CMK (cell line): ENCODE results near the gene APBB2.
"Not testable (repeated sequence)": the region's sequence is repeated elsewhere in the genome, so short reads cannot be mapped to it uniquely, and the experiment has no call there.

Source experiments
- DNase-seq: peaks from one replicate; pipeline ENCODE4 v3.0.0-alpha.2; 2010; ENCODE audit warnings: low read depth

APBB2 gene

DNA sequence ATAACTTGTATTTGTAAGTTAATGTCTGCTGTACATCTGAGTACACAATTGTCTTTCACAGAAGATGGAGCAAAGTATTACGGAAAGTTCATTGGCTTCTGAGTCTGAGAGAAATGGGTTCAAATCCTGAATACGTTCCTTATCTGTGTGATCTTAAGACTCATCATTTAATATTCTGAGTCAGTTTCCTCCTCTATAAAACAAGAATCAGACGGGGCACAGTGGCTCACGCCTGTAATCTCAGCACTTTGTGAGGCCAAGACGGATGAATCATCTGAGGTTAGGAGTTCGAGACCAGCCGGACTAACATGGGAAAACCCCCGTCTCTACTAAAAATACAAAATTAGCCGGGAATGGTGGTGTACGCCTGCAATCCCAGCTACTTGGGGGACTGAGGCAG lies 57.8 kb downstream of the APBB2 start:
- no peak for DNase-seq

GRCh38 chr4:41155194-41155830 lies 59.0 kb downstream of the APBB2 start:
- DNase-seq = no peak

DNA sequence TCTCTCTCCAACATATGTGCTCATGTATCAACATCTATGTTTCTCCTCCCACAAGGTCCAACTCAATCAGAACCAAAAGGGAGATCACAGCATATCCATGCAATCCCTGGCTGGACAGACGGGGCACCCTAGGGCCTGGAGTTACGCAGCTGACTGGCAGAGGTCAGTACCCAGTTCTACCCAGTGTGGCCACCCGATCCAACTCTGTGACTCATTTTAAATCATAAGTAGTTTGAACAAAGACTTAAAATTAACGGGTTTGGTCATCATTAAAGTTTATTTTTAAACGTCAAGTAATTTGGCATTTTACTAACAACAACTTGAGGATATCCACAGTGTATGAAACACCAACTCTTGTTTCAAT lies 59.5 kb downstream of the APBB2 start:
- DNase-seq = no peak

DNA sequence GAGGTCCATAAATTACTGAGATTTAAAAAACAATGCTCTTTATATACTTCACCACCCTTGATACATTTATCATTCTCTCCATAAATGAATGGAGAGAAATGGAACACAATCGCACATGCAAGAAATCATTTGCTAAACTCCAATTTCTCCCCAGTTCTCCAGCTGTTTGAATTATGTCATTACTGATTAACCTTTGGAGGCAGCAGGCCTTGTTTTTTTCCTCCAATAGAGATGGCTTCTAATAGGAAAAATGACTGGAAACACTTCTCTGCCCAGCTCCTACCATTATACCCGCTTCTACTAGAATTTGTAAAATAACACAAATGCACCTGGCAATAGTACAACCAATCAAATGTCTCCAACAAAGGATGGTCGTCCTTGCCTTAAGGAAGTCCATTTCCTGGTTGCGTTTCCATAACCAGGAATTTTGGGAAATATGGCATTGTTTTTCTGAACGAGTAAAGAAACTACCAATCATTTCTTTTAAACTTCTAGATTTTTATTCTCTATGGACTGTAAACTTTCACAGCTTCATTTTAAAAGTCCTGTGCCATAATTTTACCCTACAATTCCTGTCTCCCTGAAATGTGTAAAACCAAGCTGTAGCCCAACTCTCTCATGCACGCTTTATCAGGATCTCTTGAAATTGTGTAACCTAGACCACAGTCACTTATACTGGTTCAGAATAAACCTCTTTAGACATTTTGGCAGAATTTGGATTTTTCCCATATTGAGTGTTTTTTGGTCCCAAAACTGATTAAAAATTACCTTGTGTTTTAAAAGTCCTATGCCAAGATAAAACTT lies 60.1 kb downstream of the APBB2 start:
- no peak for DNase-seq

DNA sequence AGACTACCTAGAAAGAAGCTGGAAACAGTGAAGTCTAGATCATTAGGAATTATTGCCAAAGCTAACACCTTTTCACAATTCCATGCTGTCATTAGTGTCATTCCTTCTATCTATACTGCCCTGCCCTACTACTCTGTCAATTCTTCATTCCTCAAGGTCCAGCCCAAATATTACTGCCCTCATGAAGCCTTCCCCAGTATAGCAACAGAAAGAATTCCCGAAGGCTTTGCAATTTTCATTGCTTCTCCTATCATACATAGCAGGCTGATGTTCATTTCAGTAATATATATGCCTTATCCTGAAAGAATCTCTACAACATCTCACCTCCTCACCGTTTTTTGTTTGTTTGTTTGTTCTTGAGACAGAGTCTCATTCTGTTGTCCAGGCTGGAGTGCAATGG lies 63.9 kb downstream of the APBB2 start:
- no peak for DNase-seq

DNA sequence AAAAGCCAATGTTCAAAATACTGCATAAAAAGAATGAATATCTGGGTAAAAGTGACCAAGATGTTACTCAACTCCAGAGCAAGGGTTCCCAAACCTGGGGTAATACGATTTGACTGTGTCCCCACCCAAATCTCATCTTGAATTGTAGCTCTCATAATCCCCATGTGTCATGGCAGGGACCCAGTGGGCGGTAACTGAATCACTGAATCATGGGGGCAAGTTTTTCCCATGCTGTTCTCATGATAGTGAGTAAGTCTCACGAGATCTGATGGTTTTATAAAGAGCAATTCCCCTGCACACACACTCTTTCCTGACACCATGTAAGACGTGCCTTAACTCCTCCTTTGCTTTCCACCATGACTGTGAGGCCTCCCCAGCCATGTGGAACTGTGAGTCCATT lies 64.8 kb downstream of the APBB2 start:
- not testable (repeated sequence) for DNase-seq

- no peak for DNase-seq
These were observed 65.4 kb downstream of the APBB2 start for GRCh38 chr4:41148931-41149330.

GRCh38 chr4:41148292-41148691 lies 66.0 kb downstream of the APBB2 start:
- no peak for DNase-seq

DNA sequence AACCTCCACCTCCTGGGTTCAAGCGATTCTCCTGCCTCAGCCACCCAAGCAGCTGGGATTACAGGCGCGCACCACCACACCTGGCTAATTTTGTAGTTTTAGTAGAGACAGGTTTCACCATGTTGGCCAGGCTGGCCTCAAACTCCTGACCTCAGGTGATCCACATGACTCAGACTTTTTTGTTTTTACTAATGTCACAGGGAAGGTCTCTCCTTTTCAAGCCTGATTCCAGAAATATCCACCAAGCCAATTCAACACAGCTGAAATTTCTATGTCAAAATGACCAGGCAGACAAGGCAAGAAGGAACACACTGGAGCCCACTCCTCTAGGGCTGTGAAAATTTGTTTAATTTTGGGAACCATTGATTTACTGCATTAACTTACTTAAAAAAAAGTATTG lies 66.8 kb downstream of the APBB2 start:
- not testable (repeated sequence) for DNase-seq

GRCh38 chr4:41146716-41147506 lies 67.4 kb downstream of the APBB2 start:
- no peak for DNase-seq

GRCh38 chr4:41146196-41146595 lies 68.1 kb downstream of the APBB2 start:
- no peak for DNase-seq

GRCh38 chr4:41145571-41146078 lies 68.7 kb downstream of the APBB2 start:
- DNase-seq = no peak

- no peak for DNase-seq
These were observed 69.5 kb downstream of the APBB2 start for GRCh38 chr4:41144812-41145211.

- no peak for DNase-seq
These were observed 70.3 kb downstream of the APBB2 start for GRCh38 chr4:41144040-41144379.

GRCh38 chr4:41143311-41144039 lies 70.9 kb downstream of the APBB2 start:
- no peak for DNase-seq

GRCh38 chr4:41142376-41143310 lies 71.7 kb downstream of the APBB2 start:
- no peak for DNase-seq

GRCh38 chr4:41141900-41142299 lies 72.4 kb downstream of the APBB2 start:
- DNase-seq = no peak

DNA sequence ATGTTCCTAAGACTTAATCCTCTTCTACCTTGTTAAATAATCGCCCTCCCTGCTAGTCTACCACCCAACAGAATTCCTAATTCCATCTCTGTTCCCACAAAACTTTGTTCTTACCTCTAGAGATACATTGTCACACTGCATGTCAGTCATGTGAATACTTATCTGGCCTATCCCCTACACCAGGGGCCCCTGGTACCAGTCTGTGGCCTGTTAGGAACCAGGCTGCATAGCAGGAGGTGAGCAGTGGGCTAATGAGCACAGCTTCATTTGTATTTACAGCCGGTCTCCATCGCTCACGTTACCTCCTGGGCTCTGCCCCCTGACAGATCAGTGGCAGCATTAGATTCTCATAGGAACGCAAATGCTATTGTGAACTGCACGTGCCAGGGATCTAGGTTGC lies 73.9 kb downstream of the APBB2 start:
- DNase-seq = no peak

DNA sequence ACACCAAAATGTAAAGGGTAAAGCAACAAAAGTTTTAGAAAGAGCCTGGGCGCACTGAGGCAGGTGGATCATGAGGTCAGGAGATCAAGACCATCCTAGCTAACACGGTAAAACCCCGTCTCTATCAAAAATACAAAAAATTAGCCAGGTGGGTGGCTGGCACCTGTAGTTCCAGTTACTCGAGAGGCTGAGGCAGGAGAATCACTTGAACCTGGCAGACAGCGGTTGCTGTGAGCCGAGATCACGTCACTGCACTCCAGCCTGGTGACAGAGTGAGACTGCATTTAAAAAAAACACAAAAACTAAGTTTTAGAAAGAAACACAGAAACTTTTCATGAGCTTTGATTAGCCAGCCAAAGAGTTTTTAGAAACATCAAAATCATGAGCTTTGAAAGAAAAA lies 76.5 kb downstream of the APBB2 start:
- DNase-seq = no peak

- no peak for DNase-seq
These were observed 77.9 kb downstream of the APBB2 start for GRCh38 chr4:41136456-41136855.

- no peak for DNase-seq
These were observed 78.5 kb downstream of the APBB2 start for GRCh38 chr4:41135801-41136200.
